ENCODE data around the gene B3GNT5.

B3GNT5 gene

DNA sequence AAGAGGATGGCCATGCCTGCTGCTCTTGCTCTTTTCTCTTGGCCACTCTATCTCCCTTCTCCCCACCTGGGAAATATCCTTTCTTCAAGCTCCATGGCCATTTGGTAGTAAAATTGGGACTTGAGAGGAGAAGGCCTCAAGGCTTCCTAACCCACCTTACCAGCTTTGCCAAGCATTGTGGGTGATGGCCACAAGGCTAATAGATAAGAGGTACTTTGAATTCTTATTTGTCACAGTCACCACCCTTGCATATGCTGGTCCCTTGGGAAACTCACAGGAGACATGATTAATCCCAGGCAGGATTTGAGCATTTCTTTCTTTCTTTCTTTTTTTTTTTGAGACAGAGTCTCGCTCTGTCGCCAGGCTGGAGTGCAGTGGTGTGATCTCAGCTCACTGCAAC lies 37.2 kb downstream of the B3GNT5 start:
- DNase-seq (ENCODE audit: low read depth) = no peak

DNA sequence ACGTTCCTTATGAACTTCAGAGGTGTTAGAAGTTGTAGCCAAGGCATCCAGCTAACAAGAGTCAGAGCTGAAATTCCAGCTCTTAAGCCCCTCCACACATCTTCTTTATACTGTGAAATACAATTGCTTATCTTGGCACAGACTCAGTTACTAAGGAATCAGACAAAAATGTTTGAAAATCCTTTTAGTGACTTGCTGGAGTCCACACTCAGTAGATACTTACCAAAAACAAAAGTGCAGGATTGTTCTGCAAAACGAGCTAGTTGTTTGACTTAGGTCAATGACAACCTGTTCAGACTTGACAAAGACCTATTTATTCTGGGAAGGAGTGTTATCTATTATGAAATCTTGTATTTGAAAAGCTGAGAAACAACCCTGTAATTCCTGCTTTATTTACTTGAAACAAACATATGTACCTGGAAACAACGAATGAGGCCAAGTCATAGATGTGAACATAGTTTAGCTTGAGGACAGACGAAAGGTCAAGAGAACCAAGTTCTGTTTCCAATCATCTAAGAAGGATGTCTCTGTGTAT lies 38.5 kb downstream of the B3GNT5 start:
- DNase-seq (ENCODE audit: low read depth) = no peak

DNA sequence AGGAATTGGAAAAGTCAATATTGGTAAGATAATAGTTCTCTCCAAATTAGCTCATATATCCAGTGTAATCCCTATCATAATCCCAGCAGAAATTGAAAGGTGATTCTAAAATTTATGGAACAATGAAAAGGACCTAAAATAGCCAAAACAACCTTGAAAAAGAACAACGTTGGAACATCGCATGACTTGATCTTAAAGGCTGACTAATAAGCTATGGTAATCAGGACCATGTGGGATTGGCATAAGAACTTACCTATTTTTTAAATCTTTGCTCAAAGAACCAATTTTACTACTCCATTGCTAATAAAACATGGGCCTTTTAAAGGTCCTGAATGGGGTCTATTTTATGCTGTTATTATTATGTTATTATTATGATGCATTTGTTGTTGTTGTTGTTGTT lies 40.9 kb downstream of the B3GNT5 start:
- DNase-seq (ENCODE audit: low read depth) = no peak

DNA sequence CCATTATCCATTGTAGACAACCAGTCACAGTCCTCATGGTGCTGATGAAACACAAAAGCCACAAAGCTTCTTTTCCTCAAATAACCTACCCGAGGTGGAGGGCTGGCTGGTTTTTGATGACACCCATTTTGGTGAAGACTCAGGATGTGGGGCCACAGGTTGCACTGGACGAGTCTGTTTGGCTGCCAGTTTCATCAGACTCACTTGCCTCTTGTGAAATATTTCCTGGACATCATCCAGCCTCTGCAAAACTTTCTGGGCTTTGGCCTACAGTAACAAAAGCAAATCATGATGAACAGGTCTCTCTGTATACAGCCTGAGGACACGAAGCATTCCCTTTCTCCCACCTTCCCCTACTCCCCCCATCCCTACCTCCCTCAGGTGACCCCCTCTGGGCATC lies 42.2 kb downstream of the B3GNT5 start:
- DNase-seq (ENCODE audit: low read depth) = no peak

DNA sequence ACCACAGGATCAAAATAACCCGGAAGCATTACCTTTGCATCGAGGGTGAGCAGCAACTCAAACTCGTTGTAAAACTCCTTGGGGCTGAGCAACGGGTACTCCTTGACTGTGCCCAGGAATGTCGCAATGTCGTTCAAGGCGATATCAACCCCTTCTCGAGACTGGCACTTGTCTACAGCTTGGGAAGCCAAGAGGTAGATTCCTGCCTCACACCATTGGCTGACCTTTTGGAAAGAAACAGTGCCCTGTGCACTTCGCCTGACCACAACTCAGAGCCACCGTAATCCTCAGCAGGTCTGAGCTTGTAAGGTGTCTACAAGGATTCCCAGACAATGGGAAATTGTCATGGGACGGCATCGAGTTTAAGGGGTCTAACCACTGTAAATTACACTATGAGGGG lies 43.9 kb downstream of the B3GNT5 start:
- no peak for DNase-seq (ENCODE audit: low read depth)

DNA sequence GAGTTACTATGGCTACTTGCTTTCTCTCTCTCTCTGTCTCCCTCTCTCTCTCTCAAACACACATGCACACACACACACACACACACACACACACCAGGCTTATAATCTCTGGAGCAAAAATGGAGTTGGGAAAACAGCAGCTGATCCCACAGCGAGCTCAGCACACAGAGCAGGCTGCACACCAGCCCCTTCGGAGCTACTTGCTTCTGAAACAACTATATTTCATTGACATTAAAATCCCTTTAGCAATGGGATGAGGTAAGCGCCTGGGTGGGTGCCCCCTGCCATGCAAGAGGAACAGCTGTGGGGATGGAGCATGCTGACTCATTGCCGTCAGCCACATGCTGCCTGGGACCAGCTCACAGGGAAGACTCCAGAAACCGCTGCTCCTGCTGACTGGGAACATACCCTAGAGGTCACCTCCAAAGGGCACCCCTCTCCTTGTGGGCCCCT lies 45.7 kb downstream of the B3GNT5 start:
- no peak for DNase-seq (ENCODE audit: low read depth)

DNA sequence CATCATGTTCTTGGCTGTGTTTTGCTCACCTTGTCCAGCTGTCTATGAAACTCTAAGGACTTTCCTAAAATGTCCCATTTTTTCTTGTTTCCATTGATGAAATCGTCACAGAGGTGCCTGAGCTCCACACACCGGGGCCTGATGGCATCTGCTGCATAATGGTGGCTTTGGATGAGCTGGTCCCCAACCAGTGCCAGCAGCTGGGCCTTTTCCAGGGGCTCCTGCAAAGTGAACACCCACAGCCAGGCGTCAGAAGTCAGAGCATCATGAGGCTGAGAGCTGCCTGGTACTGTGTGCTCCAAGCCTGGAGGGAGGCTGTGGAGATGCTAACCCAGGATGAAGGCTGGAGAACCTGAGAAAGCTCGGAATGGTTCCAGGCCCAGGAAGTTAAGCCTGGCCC lies 46.9 kb downstream of the B3GNT5 start:
- DNase-seq (ENCODE audit: low read depth) = no peak

DNA sequence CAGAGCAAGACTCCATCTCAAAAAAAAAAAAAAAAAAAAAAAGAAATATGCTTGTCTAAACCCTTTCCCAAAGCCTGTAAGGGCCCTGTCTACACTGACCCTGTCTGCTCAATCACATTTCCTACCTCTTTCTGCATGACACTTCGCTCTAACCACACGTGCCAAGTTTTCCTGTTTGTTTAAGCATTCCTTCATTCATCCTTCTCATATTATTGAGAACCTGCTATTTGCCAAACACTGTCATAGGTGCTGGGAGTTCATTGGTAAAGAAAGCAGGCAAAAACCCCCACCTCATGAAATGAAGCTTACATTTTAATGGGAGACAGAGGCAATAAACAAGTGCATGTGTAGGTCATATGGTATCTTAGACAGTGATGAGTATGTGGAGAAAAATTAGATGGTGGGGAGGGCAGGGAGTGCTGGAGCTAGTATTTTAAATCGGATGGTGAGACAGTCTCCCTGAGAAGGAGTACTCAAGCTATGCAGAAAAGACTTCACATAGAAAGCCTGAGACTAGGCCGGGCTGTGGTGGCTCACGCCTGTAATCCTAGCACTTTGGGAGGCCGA lies 48.0 kb downstream of the B3GNT5 start:
- no peak for DNase-seq (ENCODE audit: low read depth)

DNA sequence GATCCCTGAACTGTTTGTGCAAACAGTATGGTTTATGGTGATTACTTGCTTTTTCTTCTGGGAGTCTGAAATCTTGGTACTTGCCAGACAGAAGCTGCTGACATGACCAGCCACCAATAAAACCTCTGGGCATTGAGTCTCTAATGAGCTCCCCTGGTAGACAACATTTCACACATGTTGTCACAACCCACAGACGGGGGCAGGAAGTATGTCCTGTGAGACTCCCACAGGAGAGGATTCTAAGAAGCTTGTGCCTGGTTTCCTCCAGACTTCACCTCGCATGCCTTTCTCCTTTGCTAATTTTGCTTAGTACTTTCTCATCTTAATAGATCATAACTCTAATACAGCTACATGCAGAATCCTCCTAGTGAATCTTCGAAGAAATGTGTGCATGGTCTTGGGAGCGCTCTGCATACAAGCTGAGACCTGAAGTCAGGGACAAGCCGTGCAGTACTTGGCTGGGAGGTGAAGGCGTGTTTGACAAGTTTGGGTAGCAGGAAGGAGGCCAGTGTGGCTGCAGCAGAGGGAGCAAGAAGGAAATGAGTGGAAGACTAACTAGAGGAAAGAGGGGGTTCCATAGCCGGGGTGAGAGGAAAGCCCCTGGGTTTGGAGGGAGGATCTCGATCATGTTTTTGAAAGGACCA lies 49.0 kb downstream of the B3GNT5 start:
- DNase-seq (ENCODE audit: low read depth) = no peak

DNA sequence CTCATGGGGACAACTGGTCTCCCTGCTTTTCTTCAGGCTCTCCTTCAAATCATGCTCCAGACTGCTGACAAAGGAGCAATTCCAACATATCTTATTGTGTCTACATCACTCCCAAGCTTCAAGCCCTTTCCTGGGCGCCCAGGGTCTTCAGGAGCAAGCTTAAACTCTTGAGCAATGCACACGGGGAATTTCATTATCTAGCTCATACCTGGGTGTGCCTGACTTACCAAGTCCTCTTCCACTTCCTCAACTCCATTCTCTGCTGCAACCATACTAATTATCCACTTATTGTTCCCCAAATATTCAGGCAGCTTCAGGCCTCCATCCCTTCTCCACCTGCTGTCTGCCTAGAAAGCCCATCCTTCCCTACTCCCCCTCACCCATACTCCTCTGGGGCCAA lies 50.6 kb downstream of the B3GNT5 start:
- no peak for DNase-seq (ENCODE audit: low read depth)

DNA sequence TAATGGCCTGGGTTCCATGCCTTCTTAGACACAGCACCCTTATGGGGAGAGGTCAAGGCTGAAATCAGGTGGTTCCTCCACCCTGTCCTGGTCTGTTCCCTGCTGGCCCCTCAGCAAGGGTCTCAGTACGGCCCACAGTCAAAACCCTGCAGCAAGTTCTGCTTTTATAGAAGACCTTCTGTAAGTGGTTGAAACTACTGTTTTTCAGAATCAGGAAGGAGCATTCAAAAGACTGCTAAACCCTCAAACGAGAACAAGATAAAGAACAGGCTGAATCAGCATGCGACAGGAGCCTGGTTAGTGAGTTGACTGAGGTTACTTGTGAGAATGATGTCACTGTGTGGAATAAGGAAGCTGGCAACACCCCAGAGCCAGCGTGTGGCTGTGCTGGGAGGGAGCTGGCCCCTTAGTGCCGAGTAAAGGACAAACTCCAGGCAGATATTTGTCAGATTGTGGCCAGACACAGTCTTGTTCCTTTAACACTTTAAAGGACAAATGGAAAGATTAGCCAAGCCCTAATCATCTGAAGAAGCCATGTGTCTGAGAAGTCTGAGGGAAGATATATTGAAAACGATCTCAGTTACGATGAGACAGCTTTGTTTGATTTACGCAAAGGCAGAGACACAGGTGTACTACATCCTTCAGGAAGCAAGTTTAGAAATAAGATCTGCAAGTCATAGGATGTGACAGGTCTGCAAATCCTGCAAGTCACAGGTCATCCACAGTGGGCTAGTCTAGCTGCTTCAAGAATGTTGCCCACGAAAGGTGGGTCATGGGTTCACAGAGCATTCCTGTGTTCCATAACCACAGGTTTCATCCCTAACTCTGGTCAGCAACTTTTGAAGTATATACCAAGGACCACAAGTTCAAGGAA lies 54.0 kb downstream of the B3GNT5 start:
- DNase-seq (ENCODE audit: low read depth) = no peak

DNA sequence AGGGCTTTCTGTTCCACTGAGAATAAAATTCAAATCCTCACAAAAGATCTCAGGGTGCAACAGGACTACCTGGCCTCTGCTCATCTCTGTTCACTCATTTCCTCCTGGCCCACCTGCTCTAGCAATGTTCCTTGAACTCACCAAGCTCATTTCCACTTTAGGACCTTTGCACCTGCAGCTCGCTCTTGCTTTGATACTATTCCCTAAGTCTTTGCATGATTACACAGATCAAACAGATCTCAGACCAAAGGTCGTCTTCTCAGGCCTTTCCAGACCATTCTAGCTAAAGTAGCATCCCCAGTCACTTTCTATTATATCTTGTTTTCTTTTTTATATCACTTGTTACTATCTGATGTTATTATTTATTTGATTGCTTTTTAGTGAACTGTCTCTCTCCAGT lies 54.7 kb downstream of the B3GNT5 start:
- no peak for DNase-seq (ENCODE audit: low read depth)

DNA sequence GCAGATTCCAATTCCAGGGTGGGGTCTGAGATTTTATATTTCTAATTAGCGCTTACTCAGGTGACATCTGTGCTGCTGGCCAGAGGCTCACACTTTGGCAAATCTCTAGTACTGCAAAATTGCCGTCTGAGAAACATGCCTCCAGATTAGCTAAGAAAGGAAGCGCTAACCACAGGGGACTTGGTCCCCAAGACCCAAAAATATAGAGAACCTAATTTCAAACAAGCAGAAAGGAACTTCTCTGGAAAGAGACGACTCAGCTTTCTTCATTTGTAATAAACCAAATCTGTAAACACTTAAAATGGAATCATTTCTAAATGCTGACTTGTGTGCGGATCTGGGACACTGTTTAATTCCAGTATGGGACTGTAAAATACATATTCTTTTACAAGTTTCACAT lies 55.7 kb downstream of the B3GNT5 start:
- DNase-seq (ENCODE audit: low read depth) = no peak

DNA sequence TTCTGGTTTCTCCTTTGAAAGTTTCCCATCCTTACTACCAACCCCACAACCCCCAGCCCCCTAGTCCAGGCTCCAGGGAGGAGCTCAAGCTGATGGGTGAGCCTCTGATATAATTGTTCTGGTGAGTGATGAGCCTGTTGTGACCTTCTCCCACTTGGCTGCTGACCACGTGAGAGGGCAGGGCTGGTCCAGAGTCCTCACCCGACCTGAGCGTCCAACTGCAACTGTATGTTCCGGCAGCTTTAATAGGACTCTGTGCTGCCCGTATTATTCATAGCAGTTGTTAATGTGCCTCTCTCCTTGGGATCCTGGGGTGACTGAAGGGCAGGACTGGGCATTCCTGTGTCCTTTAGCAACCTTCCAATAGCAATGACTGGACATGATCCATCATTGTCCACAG lies 56.2 kb downstream of the B3GNT5 start:
- no peak for DNase-seq (ENCODE audit: low read depth)

DNA sequence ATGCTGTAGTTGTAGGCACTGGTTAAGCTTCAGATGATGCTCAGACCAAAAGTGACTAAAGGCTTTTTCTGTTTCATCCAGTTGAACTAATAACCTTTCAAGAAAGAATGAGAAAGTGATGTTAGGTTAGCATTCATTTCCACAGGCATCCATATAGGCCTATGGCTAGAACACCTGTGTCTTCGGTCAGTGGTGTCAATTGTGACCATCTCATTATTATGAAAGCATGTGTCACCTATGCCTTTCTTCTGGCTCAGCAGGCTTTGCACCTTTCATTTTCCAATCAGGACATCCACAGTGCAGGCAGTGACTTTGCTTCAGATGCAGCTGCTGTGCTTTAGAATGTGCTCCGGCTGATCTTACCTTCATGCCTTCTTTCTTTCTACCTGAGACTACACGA lies 57.9 kb downstream of the B3GNT5 start:
- DNase-seq (ENCODE audit: low read depth) = no peak

DNA sequence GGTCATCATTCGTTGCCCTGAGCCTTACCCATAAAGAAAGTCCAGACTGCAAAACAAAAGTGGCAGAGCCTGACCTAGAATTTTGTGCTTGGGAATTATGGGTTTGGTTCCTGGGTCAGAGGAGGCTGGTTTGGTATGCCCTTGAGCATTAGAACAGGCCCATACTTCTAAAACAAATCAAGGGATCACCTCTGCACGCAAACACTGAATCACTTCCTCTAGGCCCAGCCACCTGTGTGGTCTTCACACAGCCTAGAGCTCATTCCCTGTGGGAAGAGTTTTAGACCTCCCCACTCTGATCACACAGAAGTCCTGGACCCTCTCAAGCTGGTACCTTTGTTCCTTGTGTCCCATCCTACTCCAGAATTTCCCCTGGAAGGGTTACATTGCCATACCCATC lies 59.4 kb downstream of the B3GNT5 start:
- DNase-seq (ENCODE audit: low read depth) = no peak

DNA sequence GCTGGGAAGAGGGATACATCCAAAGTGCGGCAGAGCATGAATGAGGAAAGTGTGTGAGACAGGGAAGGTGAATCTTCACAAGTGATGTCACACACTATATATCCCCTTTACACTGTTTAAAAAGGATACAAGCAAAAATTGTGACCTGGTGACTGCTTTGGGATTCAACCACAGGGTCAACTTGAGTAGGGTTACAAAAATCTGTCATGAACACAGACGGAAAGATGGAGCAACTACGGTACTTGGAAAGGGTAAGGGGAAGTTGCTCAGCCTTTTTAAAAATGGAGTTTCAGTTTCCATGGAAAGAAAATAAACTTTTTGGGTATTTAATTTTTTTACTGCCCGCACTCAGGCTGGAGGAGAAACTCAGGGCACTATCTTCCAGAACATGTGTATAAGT lies 60.3 kb downstream of the B3GNT5 start:
- no peak for DNase-seq (ENCODE audit: low read depth)

DNA sequence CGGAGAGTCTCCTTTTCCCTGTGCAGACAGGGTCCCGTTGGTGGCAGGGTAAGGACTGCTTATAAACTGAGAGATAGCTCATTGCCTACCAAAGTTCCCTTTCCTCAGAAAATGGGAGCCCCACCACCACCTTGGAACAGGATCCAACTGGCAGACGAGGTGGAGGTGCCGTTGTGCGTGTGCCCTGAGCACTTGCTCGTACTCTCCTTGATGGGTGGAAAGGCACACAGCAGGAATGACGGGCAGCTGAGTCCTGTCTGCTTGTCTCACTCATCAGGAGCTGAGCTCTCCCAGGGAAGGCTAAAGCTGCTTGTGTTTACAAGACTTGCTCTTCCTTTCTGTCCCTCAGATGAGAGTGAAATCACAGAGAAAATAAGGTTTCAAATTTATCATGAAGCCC lies 60.7 kb downstream of the B3GNT5 start:
- no peak for DNase-seq (ENCODE audit: low read depth)

DNA sequence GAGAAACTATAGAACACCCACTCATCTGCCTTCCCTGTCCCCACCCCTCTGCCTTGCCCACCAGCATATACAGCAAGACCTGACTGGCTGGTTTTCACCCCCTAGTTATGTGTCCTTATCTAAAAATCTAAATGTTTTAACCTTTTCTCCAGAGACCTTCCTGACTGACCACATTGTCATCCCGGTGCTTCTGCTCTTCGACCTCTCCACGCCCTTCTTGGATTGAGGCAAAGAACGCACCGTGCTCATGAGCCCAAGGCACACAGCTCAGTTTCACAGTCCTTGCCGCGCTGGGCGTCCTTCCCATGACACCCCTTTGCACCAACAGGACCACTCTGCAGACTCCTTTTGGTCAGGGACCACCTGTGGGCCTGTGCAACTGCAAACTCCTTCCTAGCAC lies 62.7 kb downstream of the B3GNT5 start:
- no peak for DNase-seq (ENCODE audit: low read depth)

DNA sequence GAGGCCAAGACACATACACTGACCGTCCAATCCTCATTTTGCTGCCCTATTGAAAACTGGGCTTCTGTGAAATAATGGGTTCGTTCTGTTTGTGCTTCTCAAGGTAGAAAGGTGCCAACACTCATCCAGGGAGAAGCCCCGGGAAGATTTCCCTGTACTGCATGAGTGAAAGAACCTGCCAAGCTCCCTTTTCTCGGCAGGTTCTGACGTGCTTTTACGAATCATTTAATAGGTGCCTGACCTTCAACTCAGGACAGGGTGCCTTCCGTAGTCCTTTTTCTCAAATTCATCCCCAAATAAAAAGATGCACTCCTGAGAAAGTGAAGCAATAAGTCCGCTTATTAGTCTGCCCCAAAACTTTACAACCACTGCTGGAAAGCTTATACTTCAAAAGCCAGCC lies 64.2 kb downstream of the B3GNT5 start:
- no peak for DNase-seq (ENCODE audit: low read depth)

DNA sequence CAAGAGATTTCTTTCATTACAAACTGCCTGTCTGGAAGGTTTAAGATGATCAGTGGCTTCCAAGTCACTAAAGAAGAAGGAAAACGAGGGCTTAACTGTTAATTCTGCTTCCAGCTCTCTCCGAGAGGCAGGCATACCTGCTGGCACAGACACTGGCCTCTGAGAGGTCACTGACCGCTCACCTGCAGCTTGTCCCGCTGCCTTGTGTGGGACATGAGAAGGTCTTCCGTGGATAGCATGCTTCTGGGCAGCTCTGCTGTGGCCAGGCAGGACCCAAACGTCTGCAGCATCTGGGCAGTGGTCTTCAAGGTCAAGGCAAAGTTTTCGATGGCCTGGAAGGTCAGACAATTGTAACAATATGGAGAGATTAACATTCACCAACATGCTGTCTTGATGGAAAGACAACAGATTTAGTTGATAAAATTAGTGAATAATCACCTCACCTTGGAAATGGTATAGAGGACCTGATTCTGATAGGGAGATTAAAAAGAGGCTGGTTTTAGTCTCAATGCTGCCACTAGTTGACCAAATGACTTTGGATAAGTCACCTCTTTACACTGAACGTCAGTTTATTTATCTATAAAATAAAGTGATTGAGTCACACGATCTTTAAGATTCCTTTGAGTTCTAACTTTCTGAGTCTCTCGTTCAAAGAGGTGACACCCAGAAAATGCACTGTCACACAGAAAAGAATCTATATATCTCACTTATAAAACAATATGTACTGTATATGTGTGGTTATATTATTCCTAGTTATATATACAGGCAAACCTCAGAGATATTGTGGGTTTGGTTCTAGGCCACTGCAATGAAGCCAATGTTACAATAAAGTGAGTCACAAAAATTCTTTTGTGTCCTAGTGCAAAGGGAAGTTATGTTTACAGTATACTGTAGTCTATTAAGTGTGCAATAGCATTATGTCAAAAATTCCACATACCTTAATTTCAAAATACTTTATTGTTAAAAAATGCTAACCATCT lies 65.1 kb downstream of the B3GNT5 start:
- DNase-seq (ENCODE audit: low read depth) = no peak

DNA sequence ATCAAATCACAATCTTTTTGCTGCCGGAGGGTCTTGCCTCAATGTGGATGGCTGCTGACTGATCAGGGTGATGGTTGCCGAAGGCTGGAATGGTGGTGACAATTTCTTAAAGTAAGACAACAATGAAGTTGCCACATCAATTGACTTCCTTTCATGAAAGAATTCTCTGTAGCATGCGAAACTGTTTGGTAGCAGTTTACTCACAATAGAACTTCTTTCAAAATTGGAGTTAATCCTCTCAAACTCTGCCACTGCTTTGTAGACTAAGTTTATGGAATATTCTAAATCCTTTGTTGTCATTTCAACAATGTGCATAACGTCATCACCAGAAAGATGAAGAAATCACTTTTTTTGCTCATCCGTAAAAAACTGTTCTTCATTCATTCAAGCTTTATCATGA lies 65.8 kb downstream of the B3GNT5 start:
- no peak for DNase-seq (ENCODE audit: low read depth)

All from T follicular helper cell (primary cell).